WERI-Rb-1 (cell line): ENCODE results near the gene SH3D19.
"Not testable (repeated sequence)": the region's sequence is repeated elsewhere in the genome, so short reads cannot be mapped to it uniquely, and the experiment has no call there.

Source experiments
- DNase-seq: peaks from one replicate; pipeline ENCODE4 v3.0.0-alpha.2; 2020
- H3K27ac ChIP-seq: fragments of 250-450 bp; sonication (Bioruptor Pico); 2 replicates; pipeline ENCODE4 v1.5.1; 2020; ENCODE audit warnings: mild to moderate bottlenecking, moderate library complexity
- H3K27me3 ChIP-seq: fragments of 250-450 bp; sonication (Bioruptor Pico); 2 replicates; pipeline ENCODE4 v1.5.1; 2021; ENCODE audit warnings: mild to moderate bottlenecking, low read depth, moderate library complexity; ENCODE audit not compliant: insufficient read depth, severe bottlenecking
- H3K36me3 ChIP-seq: fragments of 250-450 bp; sonication (Bioruptor Pico); 2 replicates; pipeline ENCODE4 v1.5.1; 2020; ENCODE audit warnings: mild to moderate bottlenecking, moderate library complexity
- H3K4me3 ChIP-seq: 2 replicates; pipeline ENCODE4 v1.5.1; 2011; ENCODE audit warnings: low read depth, mild to moderate bottlenecking, control low read depth, low read length
- H3K9me3 ChIP-seq: fragments of 250-450 bp; sonication (Bioruptor Pico); 2 replicates; pipeline ENCODE4 v1.5.1; 2021; ENCODE audit warnings: mild to moderate bottlenecking, moderate library complexity; ENCODE audit not compliant: severe bottlenecking
- CTCF ChIP-seq: IDR thresholded peaks from 2 replicates; pipeline ENCODE4 v1.5.1; 2011; ENCODE audit warnings: low read depth, mild to moderate bottlenecking, control low read depth, inconsistent platforms, low read length

Gene SH3D19

GRCh38 chr4:151093203-151093602 lies 232.2 kb downstream of the SH3D19 start:
- no peak for DNase-seq
- Histone ChIP-seq H3K27ac (no peak overlapping the region), H3K4me3 (no peak overlapping the region), H3K27me3 (no peaks in the 10 kb centered on the region), H3K36me3 (no peaks in the 10 kb centered on the region), H3K9me3 (no peaks in the 10 kb centered on the region)
- TF ChIP-seq CTCF: no peak

- no peaks in the 10 kb centered on the region for H3K36me3 ChIP-seq
- H3K27me3 ChIP-seq: no peaks in the 10 kb centered on the region
- no peak for TF ChIP-seq CTCF
- H3K4me3 ChIP-seq: no peak overlapping the region
- H3K27ac ChIP-seq: no peak overlapping the region
- DNase-seq: no peak
- H3K9me3 ChIP-seq: no peaks in the 10 kb centered on the region
Measured at GRCh38 chr4:151092488-151092887, 232.9 kb downstream of the SH3D19 start.

GRCh38 chr4:151091047-151091446 lies 234.4 kb downstream of the SH3D19 start:
- no peaks in the 10 kb centered on the region for H3K27me3 ChIP-seq
- H3K4me3 ChIP-seq: no peak overlapping the region
- H3K36me3 ChIP-seq: no peaks in the 10 kb centered on the region
- no peaks in the 10 kb centered on the region for H3K9me3 ChIP-seq
- TF ChIP-seq CTCF: no peak
- no peak for DNase-seq
- H3K27ac ChIP-seq: no peak overlapping the region

- H3K36me3 ChIP-seq: no peaks in the 10 kb centered on the region
- no peak overlapping the region for H3K4me3 ChIP-seq
- no peak for TF ChIP-seq CTCF
- no peaks in the 10 kb centered on the region for H3K27me3 ChIP-seq
- no peak for DNase-seq
- no peak overlapping the region for H3K27ac ChIP-seq
- H3K9me3 ChIP-seq: no peaks in the 10 kb centered on the region
Measured at GRCh38 chr4:151087467-151087866, 237.9 kb downstream of the SH3D19 start.

- H3K4me3 ChIP-seq, H3K36me3 ChIP-seq, H3K27ac ChIP-seq, H3K27me3 ChIP-seq, DNase-seq, H3K9me3 ChIP-seq: not testable (repeated sequence)
Measured at GRCh38 chr4:151077978-151078377, 247.4 kb downstream of the SH3D19 start.

GRCh38 chr4:151074416-151074916 lies 250.9 kb downstream of the SH3D19 start:
- Histone ChIP-seq H3K27me3 (no peaks in the 10 kb centered on the region), H3K36me3 (no peaks in the 10 kb centered on the region), H3K9me3 (no peaks in the 10 kb centered on the region), H3K4me3 (no peak overlapping the region), H3K27ac (no peak overlapping the region)
- TF ChIP-seq CTCF: no peak
- DNase-seq: no peak
